HUES6 (cell line): ENCODE data around the gene NRXN2.

Source experiments
- H3K27ac ChIP-seq: 2 replicates; pipeline ENCODE4 v1.7.0; 2013; ENCODE audit warnings: low read depth, mild to moderate bottlenecking, low read length, inconsistent platforms
- H3K27me3 ChIP-seq: 2 replicates; pipeline ENCODE4 v1.6.1; 2013; ENCODE audit warnings: low read length; ENCODE audit not compliant: control insufficient read depth, insufficient read depth
- H3K36me3 ChIP-seq: 2 replicates; pipeline ENCODE4 v1.6.1; 2013; ENCODE audit warnings: low read length; ENCODE audit not compliant: control insufficient read depth, insufficient read depth
- H3K4me1 ChIP-seq: 2 replicates; pipeline ENCODE4 v1.6.1; 2013; ENCODE audit warnings: low read length; ENCODE audit not compliant: control insufficient read depth, insufficient read depth
- H3K4me3 ChIP-seq: 2 replicates; pipeline ENCODE4 v1.5.1; 2013; ENCODE audit warnings: low read depth, low read length
- H3K9ac ChIP-seq: one replicate; pipeline ENCODE4 v1.6.1; 2013; ENCODE audit warnings: mild to moderate bottlenecking, low read length
- H3K9me3 ChIP-seq: 2 replicates; pipeline ENCODE4 v1.6.1; 2013; ENCODE audit warnings: low read depth, low read length; ENCODE audit not compliant: control insufficient read depth, insufficient read depth

Gene NRXN2

GRCh38 chr11:64653388-64653973, 69.5 kb downstream of the NRXN2 start:
- no peaks in the 10 kb centered on the region for H3K36me3 ChIP-seq
- H3K9me3 ChIP-seq = no peaks in the 10 kb centered on the region
- H3K4me1 ChIP-seq = peaks cover 9% of the 10 kb centered on the region
- H3K27me3 ChIP-seq = peaks cover 5% of the 10 kb centered on the region; the same call in 1 of the 2 replicates
- no peak overlapping the region for H3K9ac ChIP-seq
- no peak overlapping the region for H3K27ac ChIP-seq
- H3K4me3 ChIP-seq = no peak overlapping the region

GRCh38 chr11:64652586-64653387, 70.2 kb downstream of the NRXN2 start:
- Histone ChIP-seq H3K9ac (no peak overlapping the region), H3K36me3 (no peaks in the 10 kb centered on the region), H3K4me3 (no peak overlapping the region), H3K9me3 (no peaks in the 10 kb centered on the region), H3K4me1 (peaks cover 9% of the 10 kb centered on the region), H3K27ac (no peak overlapping the region), H3K27me3 (peaks cover 9% of the 10 kb centered on the region; the same call in 1 of the 2 replicates)

- H3K27ac ChIP-seq = no peak overlapping the region
- H3K27me3 ChIP-seq = peaks cover 24% of the 10 kb centered on the region
- no peak overlapping the region for H3K9ac ChIP-seq
- H3K36me3 ChIP-seq = no peaks in the 10 kb centered on the region
- H3K4me3 ChIP-seq = no peak overlapping the region
- H3K9me3 ChIP-seq = no peaks in the 10 kb centered on the region
- H3K4me1 ChIP-seq = peaks cover 6% of the 10 kb centered on the region
Measured at GRCh38 chr11:64650923-64651523, 72.0 kb downstream of the NRXN2 start.

- Histone ChIP-seq H3K27me3 (peaks cover 37% of the 10 kb centered on the region), H3K4me3 (peak overlapping the region; percentile 27; the same call in 1 of the 2 replicates), H3K36me3 (no peaks in the 10 kb centered on the region), H3K9me3 (no peaks in the 10 kb centered on the region), H3K9ac (no peak overlapping the region), H3K27ac (no peak overlapping the region), H3K4me1 (peaks cover 15% of the 10 kb centered on the region)
Measured at GRCh38 chr11:64649291-64649697, 73.7 kb downstream of the NRXN2 start.

- peaks cover 21% of the 10 kb centered on the region for H3K4me1 ChIP-seq
- H3K27me3 ChIP-seq = peaks cover 44% of the 10 kb centered on the region
- H3K4me3 ChIP-seq = no peak overlapping the region
- H3K9me3 ChIP-seq = no peaks in the 10 kb centered on the region
- no peaks in the 10 kb centered on the region for H3K36me3 ChIP-seq
- H3K27ac ChIP-seq = no peak overlapping the region
- no peak overlapping the region for H3K9ac ChIP-seq
Measured at GRCh38 chr11:64648551-64648950, 74.4 kb downstream of the NRXN2 start.

GRCh38 chr11:64647019-64647779, 75.8 kb downstream of the NRXN2 start:
- no peak overlapping the region for H3K4me3 ChIP-seq
- no peak overlapping the region for H3K9ac ChIP-seq
- H3K36me3 ChIP-seq = no peaks in the 10 kb centered on the region
- peaks cover 18% of the 10 kb centered on the region for H3K4me1 ChIP-seq
- no peak overlapping the region for H3K27ac ChIP-seq
- no peaks in the 10 kb centered on the region for H3K9me3 ChIP-seq
- H3K27me3 ChIP-seq = peaks cover 54% of the 10 kb centered on the region

- H3K27ac ChIP-seq = no peak overlapping the region
- H3K36me3 ChIP-seq = no peaks in the 10 kb centered on the region
- peaks cover 78% of the 10 kb centered on the region for H3K27me3 ChIP-seq
- peak overlapping the region; percentile 68 for H3K4me3 ChIP-seq
- peaks cover 18% of the 10 kb centered on the region for H3K4me1 ChIP-seq
- H3K9me3 ChIP-seq = no peaks in the 10 kb centered on the region
- H3K9ac ChIP-seq = no peak overlapping the region
Measured at GRCh38 chr11:64644647-64645275, 78.2 kb downstream of the NRXN2 start.

- Histone ChIP-seq H3K4me3 (peak overlapping the region; percentile 68), H3K27me3 (peaks cover 85% of the 10 kb centered on the region), H3K36me3 (no peaks in the 10 kb centered on the region), H3K9me3 (no peaks in the 10 kb centered on the region), H3K9ac (no peak overlapping the region), H3K27ac (no peak overlapping the region), H3K4me1 (peaks cover 16% of the 10 kb centered on the region)
Measured at GRCh38 chr11:64643920-64644646, 78.9 kb downstream of the NRXN2 start.

- peak overlapping the region; percentile 68 for H3K4me3 ChIP-seq
- no peak overlapping the region for H3K27ac ChIP-seq
- H3K36me3 ChIP-seq = no peaks in the 10 kb centered on the region
- peaks cover 92% of the 10 kb centered on the region for H3K27me3 ChIP-seq
- H3K4me1 ChIP-seq = peaks cover 17% of the 10 kb centered on the region
- H3K9ac ChIP-seq = no peak overlapping the region
- H3K9me3 ChIP-seq = no peaks in the 10 kb centered on the region
Measured at GRCh38 chr11:64643256-64643881, 79.6 kb downstream of the NRXN2 start.

GRCh38 chr11:64642871-64643255, 80.1 kb downstream of the NRXN2 start:
- H3K27me3 ChIP-seq = peaks cover 93% of the 10 kb centered on the region
- H3K4me1 ChIP-seq = peaks cover 18% of the 10 kb centered on the region
- no peak overlapping the region for H3K27ac ChIP-seq
- peak overlapping the region; percentile 58 for H3K4me3 ChIP-seq
- no peaks in the 10 kb centered on the region for H3K9me3 ChIP-seq
- no peaks in the 10 kb centered on the region for H3K36me3 ChIP-seq
- no peak overlapping the region for H3K9ac ChIP-seq
